Keratinocyte (primary cell): ENCODE results near the gene ITGB2.

Experiments
- CTCF ChIP-seq, 3 experiments: IDR thresholded peaks in 1 of 3; conservative IDR thresholded peaks in 1 of 3; optimal IDR thresholded peaks in 1 of 3; 2 replicates in 2 of 3; 3 replicates in 1 of 3; pipeline versions ENCODE3 to v1.5.1; 2011; ENCODE audit warnings: low read length in 3 of 3, mild to moderate bottlenecking in 3 of 3, moderate library complexity in 2 of 3, control low read depth in 1 of 3, inconsistent platforms in 1 of 3; ENCODE audit not compliant: insufficient read depth in 2 of 3; ENCODE audit errors: extremely low read depth in 1 of 3
- EZH2 ChIP-seq: IDR thresholded peaks from one replicate; pipeline ENCODE4 v1.6.1; 2012; ENCODE audit warnings: inconsistent platforms, mild to moderate bottlenecking, low read length, moderate library complexity

- TF ChIP-seq CTCF (optimal IDR thresholded peaks at IDR 0.05 in 1 of 3, IDR thresholded peaks at IDR 0.05 in 1 of 3, conservative IDR thresholded peaks at IDR 0.05 in 1 of 3; ENCODE audit: extremely low read depth in 1 of 3, insufficient read depth in 2 of 3, low read length in 3 of 3) (no peak), EZH2 (no peak)
Observed at GRCh38 chr21:44957901-44958451, 37.3 kb upstream of the ITGB2 start.
